KMS-11 (cell line): Measurements from ENCODE around the gene SYTL3.

Experiments used
- H2AFZ ChIP-seq: fragments of 200-600 bp; sonication (generic); 2 replicates; pipeline ENCODE4 v1.6.1; 2016; ENCODE audit warnings: antibody characterized with exemption, mixed run types, low read depth
- H3K27ac ChIP-seq: fragments of 200-600 bp; sonication (generic); 2 replicates; pipeline ENCODE4 v1.6.1; 2016; ENCODE audit warnings: mild to moderate bottlenecking, mixed run types
- H3K27me3 ChIP-seq: fragments of 200-600 bp; sonication (generic); 2 replicates; pipeline ENCODE4 v1.6.1; 2017; ENCODE audit warnings: mild to moderate bottlenecking, low read depth, mixed run types, moderate library complexity; ENCODE audit not compliant: insufficient read depth
- H3K36me3 ChIP-seq: fragments of 200-600 bp; sonication (generic); 2 replicates; pipeline ENCODE4 v1.6.1; 2017; ENCODE audit warnings: mild to moderate bottlenecking, mixed run types; ENCODE audit not compliant: insufficient read depth
- H3K4me1 ChIP-seq: fragments of 200-600 bp; sonication (generic); 2 replicates; pipeline ENCODE4 v1.6.1; 2016; ENCODE audit warnings: mild to moderate bottlenecking, low read depth, mixed run types; ENCODE audit not compliant: poor library complexity, severe bottlenecking
- H3K4me2 ChIP-seq: fragments of 200-600 bp; sonication (generic); 2 replicates; pipeline ENCODE4 v1.7.0; 2016; ENCODE audit warnings: mild to moderate bottlenecking, mixed run types
- H3K4me3 ChIP-seq: fragments of 200-600 bp; sonication (generic); IDR thresholded peaks from 2 replicates; pipeline ENCODE4 v1.6.1; 2017; ENCODE audit warnings: low read depth, low read length, mixed read lengths; ENCODE audit not compliant: insufficient read depth
- H3K79me2 ChIP-seq: fragments of 200-600 bp; sonication (generic); 2 replicates; pipeline ENCODE4 v1.6.1; 2016; ENCODE audit warnings: low read depth, mixed run types; ENCODE audit not compliant: insufficient read depth
- H3K9ac ChIP-seq: fragments of 200-600 bp; sonication (generic); 2 replicates; pipeline ENCODE4 v1.6.1; 2016; ENCODE audit warnings: mild to moderate bottlenecking, mixed run types
- H4K20me1 ChIP-seq: fragments of 200-600 bp; sonication (generic); 2 replicates; pipeline ENCODE4 v1.6.1; 2016; ENCODE audit warnings: mild to moderate bottlenecking, mixed run types; ENCODE audit not compliant: insufficient read depth
- TF ChIP-seq, protein P1 (sequence below): fragments of 200-600 bp; sonication (generic); conservative IDR thresholded peaks from 2 replicates; pipeline ENCODE4 v1.6.1; 2017; ENCODE audit warnings: low read depth, mild to moderate bottlenecking, antibody characterized with exemption, low read length, moderate library complexity, mixed read lengths

Gene SYTL3

DNA sequence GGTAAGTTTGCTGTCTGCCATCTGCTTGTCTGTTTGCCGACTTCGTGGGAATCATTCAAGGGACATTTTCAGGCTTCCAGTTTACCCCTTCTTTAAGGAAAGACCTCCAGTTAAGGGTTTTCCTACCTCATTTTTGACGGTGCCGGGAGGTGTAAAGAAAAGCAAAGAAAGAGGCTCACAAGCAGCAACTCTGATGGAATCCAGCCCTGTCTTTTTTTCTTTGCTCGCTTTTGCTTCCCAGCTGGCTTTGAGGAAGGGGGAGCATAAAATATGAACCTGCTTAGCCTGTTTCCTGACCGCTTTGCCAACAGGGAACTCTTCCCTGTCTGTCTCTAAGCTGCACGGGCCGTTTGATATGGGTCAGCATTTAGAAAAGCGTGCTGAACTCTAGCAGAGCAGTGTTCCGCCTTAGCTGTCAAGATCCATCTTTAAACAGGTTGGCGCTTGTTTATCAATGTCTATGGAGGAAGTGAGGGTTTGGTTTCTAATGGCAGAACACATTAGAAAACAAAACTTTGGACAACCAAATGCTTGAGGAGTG lies 13.8 kb downstream of the SYTL3 start:
- no peak overlapping the region for H3K9ac ChIP-seq
- no peak overlapping the region for H2AFZ ChIP-seq
- H3K27me3 ChIP-seq: no peaks in the 10 kb centered on the region
- H3K36me3 ChIP-seq: no peaks in the 10 kb centered on the region
- TF ChIP-seq, protein P1, sequence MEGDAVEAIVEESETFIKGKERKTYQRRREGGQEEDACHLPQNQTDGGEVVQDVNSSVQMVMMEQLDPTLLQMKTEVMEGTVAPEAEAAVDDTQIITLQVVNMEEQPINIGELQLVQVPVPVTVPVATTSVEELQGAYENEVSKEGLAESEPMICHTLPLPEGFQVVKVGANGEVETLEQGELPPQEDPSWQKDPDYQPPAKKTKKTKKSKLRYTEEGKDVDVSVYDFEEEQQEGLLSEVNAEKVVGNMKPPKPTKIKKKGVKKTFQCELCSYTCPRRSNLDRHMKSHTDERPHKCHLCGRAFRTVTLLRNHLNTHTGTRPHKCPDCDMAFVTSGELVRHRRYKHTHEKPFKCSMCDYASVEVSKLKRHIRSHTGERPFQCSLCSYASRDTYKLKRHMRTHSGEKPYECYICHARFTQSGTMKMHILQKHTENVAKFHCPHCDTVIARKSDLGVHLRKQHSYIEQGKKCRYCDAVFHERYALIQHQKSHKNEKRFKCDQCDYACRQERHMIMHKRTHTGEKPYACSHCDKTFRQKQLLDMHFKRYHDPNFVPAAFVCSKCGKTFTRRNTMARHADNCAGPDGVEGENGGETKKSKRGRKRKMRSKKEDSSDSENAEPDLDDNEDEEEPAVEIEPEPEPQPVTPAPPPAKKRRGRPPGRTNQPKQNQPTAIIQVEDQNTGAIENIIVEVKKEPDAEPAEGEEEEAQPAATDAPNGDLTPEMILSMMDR: no peak
- no peak overlapping the region for H3K4me2 ChIP-seq
- no peaks in the 10 kb centered on the region for H3K4me1 ChIP-seq
- no peaks in the 10 kb centered on the region for H3K79me2 ChIP-seq
- H3K27ac ChIP-seq: no peak overlapping the region
- H3K4me3 ChIP-seq: no peak overlapping the region
- no peaks in the 10 kb centered on the region for H4K20me1 ChIP-seq

- Histone ChIP-seq H3K27ac (no peak overlapping the region), H3K4me2 (no peak overlapping the region), H3K79me2 (no peaks in the 10 kb centered on the region), H3K27me3 (no peaks in the 10 kb centered on the region), H3K4me3 (no peak overlapping the region), H2AFZ (no peak overlapping the region), H3K4me1 (no peaks in the 10 kb centered on the region), H3K9ac (no peak overlapping the region), H3K36me3 (no peaks in the 10 kb centered on the region), H4K20me1 (no peaks in the 10 kb centered on the region)
- TF ChIP-seq, protein P1: no peak
Observed at GRCh38 chr6:158665332-158665731, 15.5 kb downstream of the SYTL3 start.

DNA sequence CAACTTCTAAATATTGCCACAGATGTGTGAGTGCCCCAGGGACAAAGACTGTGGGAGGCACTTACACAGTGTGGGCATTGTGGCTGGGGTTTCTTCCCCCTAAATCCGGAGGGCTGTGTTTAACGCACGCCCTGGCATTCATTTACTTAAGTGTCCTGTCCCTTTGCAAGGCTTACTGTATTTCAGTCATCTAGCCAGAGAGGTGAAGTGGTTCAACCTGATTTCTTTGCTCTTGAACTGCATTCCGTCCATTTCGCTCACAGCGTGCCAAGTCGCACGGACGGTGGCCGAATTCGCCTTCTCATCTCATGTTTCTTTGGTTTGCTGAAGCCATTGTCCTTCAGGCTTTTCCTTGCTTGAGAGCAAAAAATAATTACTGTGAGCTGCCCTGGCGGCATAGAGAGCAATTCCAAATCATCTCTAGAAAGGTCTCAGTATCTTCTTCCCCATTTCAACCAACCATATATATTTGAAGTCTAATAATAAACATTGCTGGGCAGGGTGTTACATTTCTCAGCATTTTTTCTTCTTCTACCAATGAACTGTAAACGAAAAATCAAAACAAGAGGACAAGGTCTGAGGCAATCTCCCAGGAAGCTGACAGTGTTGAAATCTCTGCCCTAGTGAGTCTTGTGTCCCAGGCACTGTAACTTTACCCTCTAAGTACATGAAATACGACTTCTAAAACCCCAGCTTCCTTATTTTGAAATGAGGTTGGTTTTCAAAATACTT lies 16.9 kb downstream of the SYTL3 start:
- TF ChIP-seq, protein P1: no peak
- Histone ChIP-seq H3K27me3 (no peaks in the 10 kb centered on the region), H3K79me2 (no peaks in the 10 kb centered on the region), H3K9ac (no peak overlapping the region), H3K4me2 (no peak overlapping the region), H3K4me3 (no peak overlapping the region), H2AFZ (no peak overlapping the region), H3K4me1 (no peaks in the 10 kb centered on the region), H4K20me1 (no peaks in the 10 kb centered on the region), H3K36me3 (no peaks in the 10 kb centered on the region), H3K27ac (no peak overlapping the region)

- Histone ChIP-seq H3K79me2 (no peaks in the 10 kb centered on the region), H2AFZ (no peak overlapping the region), H3K9ac (no peak overlapping the region), H4K20me1 (no peaks in the 10 kb centered on the region), H3K36me3 (no peaks in the 10 kb centered on the region), H3K27me3 (no peaks in the 10 kb centered on the region), H3K4me3 (no peak overlapping the region), H3K4me2 (no peak overlapping the region), H3K27ac (no peak overlapping the region), H3K4me1 (no peaks in the 10 kb centered on the region)
- TF ChIP-seq, protein P1: no peak
Observed at GRCh38 chr6:158667360-158667981, 17.6 kb downstream of the SYTL3 start.
